Motor neuron (in vitro differentiated cells): ENCODE data around the gene ETV2. TPM values are rescaled to one million over a fixed set of nuclear protein-coding genes. Genes with fewer than 3 reads are reported as not detected.

Experiments
- ATAC-seq, 8 experiments: fragments of 200-7000 bp; cut with Tn5 transposase; replicated peaks in 6 of 8; 2 replicates each; pipeline ENCODE4 v1.8.0; 2021; ENCODE audit warnings: mild to moderate bottlenecking in 8 of 8, moderate library complexity in 8 of 8
- H3K27ac ChIP-seq, 2 donors: fragments of 250-450 bp; sonication (Bioruptor Pico); 2 replicates each; pipeline ENCODE4 v1.9.0; 2021; ENCODE audit warnings: antibody characterized with exemption in 2 of 2, mild to moderate bottlenecking in 2 of 2, moderate library complexity in 1 of 2
- H3K4me1 ChIP-seq, 2 donors: fragments of 250-450 bp; sonication (Bioruptor Pico); replicated peaks in 1 of 2; 2 replicates each; pipeline ENCODE4 v1.6.1; 2021; ENCODE audit warnings: antibody characterized with exemption in 2 of 2, mild to moderate bottlenecking in 2 of 2, moderate library complexity in 1 of 2
- H3K4me3 ChIP-seq, 5 donors: fragments of 250-450 bp; sonication (Bioruptor Pico); 2 replicates each; pipeline ENCODE4 v1.9.0; 2021; ENCODE audit warnings: antibody characterized with exemption in 5 of 5, mild to moderate bottlenecking in 5 of 5, moderate library complexity in 4 of 5
- WGBS, 10 experiments: fragments of 450-650 bp; shearing (Covaris generic); methylation state at CpG; one replicate each; pipeline ENCODE4 v1.0.0; 2022; 5-methylcytosine and 5-hydroxymethylcytosine counted together
- in situ Hi-C, 9 experiments: fragments of 400-800 bp; cut with MboI; loops; one replicate each; pipeline ENCODE4 v1.15.0; 2021; ENCODE audit warnings: low sequenced_read_pairs in 9 of 9, low pct_unique_long_range_greater_than_20kb in 2 of 9; ENCODE audit not compliant: unreplicated experiment in 9 of 9
- total RNA-seq, 8 experiments: library from RNA; unstranded; fragments of 300-600 nt; gene quantifications; 2 replicates each; pipeline versions ENCODE4 v1.2.3 to v1.2.4, GENCODE V29; 2022

ETV2 gene
- total RNA-seq, 8 experiments from 2014 or later = 0.50 to 3.2 (median 1.4) TPM

DNA sequence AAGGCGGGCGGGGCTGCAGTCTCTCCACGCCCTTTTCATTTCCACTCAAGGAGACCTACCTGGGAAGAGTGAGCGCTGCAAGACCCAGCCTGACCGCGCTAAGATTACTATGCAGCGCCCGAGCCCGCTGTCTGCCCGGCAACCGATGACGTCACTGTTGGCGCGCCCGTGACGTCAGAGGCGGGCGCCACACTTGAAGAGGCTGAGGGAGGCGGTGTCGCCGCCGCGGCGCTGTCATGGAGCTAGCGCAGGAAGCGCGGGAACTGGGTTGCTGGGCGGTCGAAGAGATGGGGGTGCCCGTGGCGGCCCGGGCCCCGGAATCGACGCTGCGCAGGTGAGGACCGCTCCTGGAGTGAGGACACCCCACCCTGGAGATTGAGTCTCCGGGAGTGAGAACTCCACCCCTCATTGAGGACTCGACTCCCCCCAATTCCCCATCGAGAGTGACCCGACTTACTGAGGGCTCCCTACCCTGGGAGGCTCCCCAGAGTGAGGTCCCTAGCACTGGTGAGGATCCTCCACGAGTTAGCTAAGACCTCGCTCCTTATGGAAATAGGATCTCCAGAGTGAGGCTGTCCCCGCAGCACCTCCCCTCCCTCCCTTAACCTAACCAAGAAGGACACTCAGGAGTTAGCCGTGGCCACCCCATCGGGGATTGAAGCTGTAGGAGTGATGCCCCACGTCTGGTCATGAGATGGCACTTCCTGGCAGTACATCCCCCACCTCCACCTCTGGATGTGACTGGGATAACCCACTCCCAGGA is 28.8 kb upstream of the ETV2 start, which contains the start of gene HAUS5:
Gene HAUS5, plus strand, starts transcription at position 177 of the 763 bp plus-strand sequence. Its CDS starts 60 bp downstream, at position 237.
- 0 to 10% (median 0%) methylated on average over 1 to 14 of the region's 47 CpGs; no CpG with 5 or more reads in 3 of the 10 experiments for WGBS, 10 experiments
- ATAC-seq = peak; percentile 96 to 100 (median 99)
- H3K27ac ChIP-seq = peak within 1 kb of the TSS in 1 of 2 donors; percentile 57
- H3K4me3 ChIP-seq = peak within 1 kb of the TSS; percentile 69 to 99 (median 77)
- in situ Hi-C loops = no loop called here
- H3K4me1 ChIP-seq = peaks cover 2 to 5% of the 10 kb centered on the region in 2 donors

DNA sequence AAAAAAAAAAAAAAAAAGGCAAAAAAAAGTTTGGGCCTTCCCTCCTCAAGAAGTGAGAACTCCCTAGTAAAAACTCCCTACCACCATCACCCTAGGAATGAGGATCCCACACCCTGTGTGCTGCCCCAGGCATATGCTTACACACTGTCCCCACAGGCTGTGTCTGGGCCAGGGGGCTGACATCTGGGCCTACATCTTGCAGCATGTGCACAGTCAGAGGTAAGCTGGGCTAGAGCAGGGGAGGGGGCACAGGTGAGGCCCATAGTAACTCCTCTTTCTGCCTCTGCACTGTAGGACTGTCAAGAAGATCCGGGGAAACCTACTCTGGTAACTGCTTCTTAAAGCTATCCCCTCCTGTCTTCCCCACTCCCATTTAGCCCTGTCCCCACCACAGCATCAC is 28.0 kb upstream of the ETV2 start:
- 67 to 80% methylated on average over 1 of the region's 1 CpG; no CpG with 5 or more reads in 8 of the 10 experiments for WGBS, 10 experiments
- peaks cover 2 to 5% of the 10 kb centered on the region in 2 donors for H3K4me1 ChIP-seq
- ATAC-seq = no peak
- H3K4me3 ChIP-seq = peak overlapping the region in 1 of 5 donors; percentile 85
- no peak overlapping the region for H3K27ac ChIP-seq
- in situ Hi-C loops = no loop called here

- 85 to 100% (median 92%) methylated on average over 1 to 6 of the region's 17 CpGs; no CpG with 5 or more reads in 5 of the 10 experiments for WGBS, 10 experiments
- Histone ChIP-seq H3K4me3 (no peak overlapping the region), H3K4me1 (peaks cover 2 to 5% of the 10 kb centered on the region in 2 donors), H3K27ac (no peak overlapping the region)
- ATAC-seq = no peak
- in situ Hi-C loops = no loop called here
Observed at GRCh38 chr19:35615036-35615435, 26.5 kb upstream of the ETV2 start.

DNA sequence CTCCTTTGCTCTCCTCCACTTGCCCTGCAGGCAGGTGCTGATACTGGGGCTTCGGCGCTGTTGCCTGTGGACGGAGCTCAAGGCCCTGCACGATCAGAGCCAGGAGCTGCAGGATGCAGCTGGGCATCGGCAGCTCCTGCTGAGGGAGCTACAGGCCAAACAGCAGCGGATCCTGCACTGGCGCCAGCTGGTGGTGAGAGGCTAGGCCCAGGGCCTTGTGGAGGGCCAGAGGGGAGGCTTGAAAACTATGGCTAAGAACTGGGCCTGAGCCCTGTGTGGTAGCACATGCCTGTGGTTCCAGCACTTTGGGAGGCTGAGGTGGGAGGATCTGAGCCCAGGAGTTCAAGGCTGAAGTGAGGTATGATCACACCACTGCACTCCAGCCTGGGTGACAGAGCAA is 22.7 kb upstream of the ETV2 start:
- Histone ChIP-seq H3K27ac (no peak overlapping the region), H3K4me3 (no peak overlapping the region), H3K4me1 (no peaks in the 10 kb centered on the region)
- in situ Hi-C loops = no loop called here
- 38 to 100% (median 40%) methylated on average over 1 to 3 of the region's 7 CpGs; no CpG with 5 or more reads in 7 of the 10 experiments for WGBS, 10 experiments
- ATAC-seq = no peak

DNA sequence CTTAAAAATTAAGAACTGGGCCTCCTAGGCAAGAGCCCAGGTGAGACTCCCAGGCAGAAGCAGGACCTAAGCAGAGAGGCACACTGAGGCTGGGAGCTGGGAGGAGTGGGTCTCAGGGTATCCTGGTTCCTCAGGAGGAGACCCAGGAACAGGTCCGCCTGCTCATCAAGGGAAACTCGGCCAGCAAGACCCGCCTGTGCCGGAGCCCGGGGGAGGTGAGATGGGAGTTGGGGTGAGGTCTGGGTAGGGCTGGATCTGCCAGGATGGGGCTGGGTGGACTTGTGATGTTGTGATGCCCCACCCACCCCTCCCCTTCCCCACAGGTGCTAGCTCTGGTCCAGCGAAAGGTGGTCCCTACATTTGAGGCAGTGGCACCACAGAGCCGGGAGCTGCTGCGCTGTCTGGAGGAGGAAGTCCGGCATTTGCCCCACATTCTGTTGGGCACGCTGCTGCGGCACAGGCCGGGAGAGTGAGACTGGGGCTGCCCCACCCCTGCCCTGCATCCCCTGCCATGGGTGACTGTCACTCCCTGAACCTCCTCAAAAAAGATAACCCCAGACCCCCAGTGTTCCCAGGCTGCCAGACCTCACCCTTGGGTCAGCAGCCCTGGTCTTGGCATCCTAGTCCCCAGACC is 22.1 kb upstream of the ETV2 start:
- 100% methylated on average over 1 of the region's 12 CpGs; no CpG with 5 or more reads in 8 of the 10 experiments for WGBS, 10 experiments
- Histone ChIP-seq H3K4me1 (no peaks in the 10 kb centered on the region), H3K4me3 (no peak overlapping the region), H3K27ac (no peak overlapping the region)
- peak in 1 of 8 experiments; percentile 14 for ATAC-seq
- in situ Hi-C loops = no loop called here

- Histone ChIP-seq H3K27ac (no peak overlapping the region), H3K4me1 (no peaks in the 10 kb centered on the region), H3K4me3 (no peak overlapping the region)
- ATAC-seq = no peak
- WGBS, 10 experiments = 95 to 100% methylated on average over 1 to 5 of the region's 17 CpGs; no CpG with 5 or more reads in 8 of the 10 experiments
- in situ Hi-C loops = no loop called here
Observed at GRCh38 chr19:35620001-35620400, 21.5 kb upstream of the ETV2 start.

- Histone ChIP-seq H3K4me3 (no peak overlapping the region), H3K4me1 (no peaks in the 10 kb centered on the region), H3K27ac (no peak overlapping the region)
- 60 to 100% (median 88%) methylated on average over 2 to 4 of the region's 9 CpGs; no CpG with 5 or more reads in 6 of the 10 experiments for WGBS, 10 experiments
- no peak for ATAC-seq
- in situ Hi-C loops = no loop called here
Observed at GRCh38 chr19:35621708-35622107, 19.8 kb upstream of the ETV2 start.

GRCh38 chr19:35622750-35623149 is 18.8 kb upstream of the ETV2 start:
- in situ Hi-C loops = no loop called here
- ATAC-seq = no peak
- 78 to 93% methylated on average over 4 to 8 of the region's 13 CpGs; no CpG with 5 or more reads in 8 of the 10 experiments for WGBS, 10 experiments
- Histone ChIP-seq H3K4me1 (peaks cover 0 to 2% of the 10 kb centered on the region in 2 donors), H3K27ac (no peak overlapping the region), H3K4me3 (no peak overlapping the region)

DNA sequence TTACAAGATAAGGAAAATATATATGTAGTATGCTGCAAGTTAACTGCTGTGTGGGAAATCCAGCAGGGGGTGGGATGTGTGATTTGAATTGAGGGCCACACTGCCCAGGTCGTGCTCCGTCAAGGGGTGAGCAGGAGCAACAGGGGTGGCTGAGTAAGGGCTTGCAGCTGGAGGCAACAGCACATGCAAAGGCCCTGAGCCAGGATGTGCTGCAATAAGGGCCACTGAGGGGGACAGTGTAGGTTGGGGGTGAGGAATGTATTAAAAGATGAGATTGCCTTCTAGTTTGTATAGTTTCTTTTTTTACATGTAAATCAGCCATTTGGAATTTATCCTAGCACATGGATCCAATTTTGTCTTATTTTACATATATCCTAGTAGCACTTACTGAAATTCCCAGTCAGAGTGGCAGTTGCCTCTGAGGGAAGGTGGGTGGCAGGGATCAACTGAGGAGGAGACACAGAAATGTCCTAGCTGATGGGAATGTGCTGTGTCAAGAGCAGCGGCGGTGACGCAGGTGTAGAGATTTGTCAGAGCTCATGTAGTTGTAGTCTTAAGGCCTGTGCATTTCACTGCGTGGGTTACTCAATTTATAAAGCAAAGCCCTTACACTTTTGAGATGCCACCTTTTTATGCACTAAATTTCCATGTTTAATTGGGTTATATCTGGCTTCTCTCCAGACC is 18.1 kb upstream of the ETV2 start:
- Histone ChIP-seq H3K4me1 (peaks cover 0 to 6% of the 10 kb centered on the region in 2 donors), H3K4me3 (no peak overlapping the region), H3K27ac (no peak overlapping the region)
- no peak for ATAC-seq
- 77 to 100% (median 91%) methylated on average over 1 to 6 of the region's 6 CpGs; no CpG with 5 or more reads in 1 of the 10 experiments for WGBS, 10 experiments
- in situ Hi-C loops = no loop called here

GRCh38 chr19:35628264-35628564 is 13.3 kb upstream of the ETV2 start:
- Histone ChIP-seq H3K4me3 (peak overlapping the region; percentile 86 to 96 (median 91)), H3K27ac (peak overlapping the region in 1 of 2 donors; percentile 27), H3K4me1 (peaks cover 6 to 10% of the 10 kb centered on the region in 2 donors)
- WGBS, 10 experiments = 0 to 38% (median 15%) methylated on average over 1 to 9 of the region's 9 CpGs; no CpG with 5 or more reads in 2 of the 10 experiments
- in situ Hi-C loops = no loop called here
- no peak for ATAC-seq

- in situ Hi-C loops = no loop called here
Observed at GRCh38 chr19:35628565-35629331, 12.8 kb upstream of the ETV2 start, which contains the start of gene RBM42. TSS of gene RBM42 (plus strand) at chr19:35629036. CDS start at chr19:35629154, 118 bp downstream.

DNA sequence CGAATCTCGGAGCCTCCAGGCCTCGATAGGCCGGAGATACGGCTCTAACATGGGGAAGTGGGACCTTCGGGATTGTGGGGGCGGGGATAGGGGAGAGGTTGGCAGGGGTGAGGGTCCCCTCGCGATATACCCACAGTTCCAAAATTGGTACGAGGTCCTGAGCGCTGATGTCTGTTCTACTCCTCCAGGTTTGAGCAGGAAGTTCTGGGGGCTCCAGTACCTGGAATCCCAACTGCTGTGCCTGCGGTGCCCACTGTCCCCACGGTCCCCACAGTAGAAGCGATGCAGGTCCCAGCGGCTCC is 12.3 kb upstream of the ETV2 start:
- H3K27ac ChIP-seq = peak overlapping the region; percentile 49 to 75
- ATAC-seq = no peak
- peak overlapping the region; percentile 86 to 96 (median 91) for H3K4me3 ChIP-seq
- in situ Hi-C loops = no loop called here
- H3K4me1 ChIP-seq = peaks cover 6 to 10% of the 10 kb centered on the region in 2 donors
- WGBS, 10 experiments = 0 to 12% (median 3%) methylated on average over 3 to 6 of the region's 15 CpGs; no CpG with 5 or more reads in 7 of the 10 experiments

More at GRCh38 chr19:35628565-35629331, 12.8 kb upstream of the ETV2 start, which contains the start of gene RBM42:
- peaks cover 6 to 10% of the 10 kb centered on the region in 2 donors for H3K4me1 ChIP-seq
- peak within 1 kb of the TSS; percentile 49 to 75 for H3K27ac ChIP-seq
- WGBS, 10 experiments = 0 to 9% (median 0%) methylated on average over 1 to 12 of the region's 56 CpGs; no CpG with 5 or more reads in 3 of the 10 experiments
- ATAC-seq = peak; percentile 98 to 100 (median 100)
- H3K4me3 ChIP-seq = peak within 1 kb of the TSS; percentile 86 to 96 (median 91)
